Tibial nerve (tissue), 4 donors: ENCODE measurements around the gene ERP27. TPM values are rescaled to one million over a fixed set of nuclear protein-coding genes. Genes with fewer than 3 reads are reported as not detected.

Experiments used
- DNase-seq, 2 donors: peaks; one replicate each; pipeline ENCODE4 v3.0.0-alpha.2; 2019; ENCODE audit warnings: low spot score in 2 of 2
- H3K27ac ChIP-seq, 4 donors: fragments of 200-600 bp; sonication (generic) in 3 of 4; one replicate each; pipeline ENCODE4 v1.5.1; 2017 to 2019; ENCODE audit warnings: mild to moderate bottlenecking in 1 of 4
- H3K27me3 ChIP-seq, 2 donors: fragments of 200-600 bp; sonication (generic) in 1 of 2; one replicate each; pipeline versions ENCODE4 v1.5.1 to v1.6.0; 2017 to 2019
- H3K36me3 ChIP-seq, 3 donors: fragments of 200-600 bp; sonication (generic); one replicate each; pipeline ENCODE4 v1.5.1; 2018 to 2019
- H3K4me1 ChIP-seq, 4 donors: fragments of 200-600 bp; sonication (generic) in 3 of 4; one replicate each; pipeline ENCODE4 v1.5.1; 2017 to 2019
- H3K4me3 ChIP-seq, 4 donors: fragments of 200-600 bp; sonication (generic) in 3 of 4; one replicate each; pipeline ENCODE4 v1.5.1; 2017 to 2019; ENCODE audit warnings: mild to moderate bottlenecking in 1 of 4, moderate library complexity in 1 of 4
- H3K9me3 ChIP-seq, 4 donors: fragments of 200-600 bp; sonication (generic) in 3 of 4; one replicate each; pipeline ENCODE4 v1.5.1; 2017 to 2019
- EP300 ChIP-seq, 2 donors: sonication (generic); formaldehyde crosslinking; IDR thresholded peaks; one replicate each; pipeline ENCODE4 v1.6.1; 2017; ENCODE audit warnings: antibody characterized with exemption in 2 of 2, mild to moderate bottlenecking in 1 of 2
- POLR2A ChIP-seq, 2 donors: fragments of 450-650 bp; IDR thresholded peaks; one replicate each; pipeline ENCODE4 v1.6.1; 2017; ENCODE audit warnings: antibody characterized with exemption in 2 of 2, mild to moderate bottlenecking in 2 of 2, moderate library complexity in 2 of 2
- WGBS, 2 donors: methylation state at CpG; one replicate each; pipeline ENCODE4 v1.1.5; 2018; 5-methylcytosine and 5-hydroxymethylcytosine counted together
- total RNA-seq, 4 donors: library from RNA; depleted of rRNA; stranded (reverse); fragments of >200 nt; gene quantifications; one replicate each; pipeline ENCODE4 v1.1.0, GENCODE V29; 2016
- TF ChIP-seq, protein P1 (sequence below), 5 experiments: fragments of 200-600 bp in 3 of 5; fragments of 450-650 bp in 2 of 5; sonication (generic) in 3 of 5; IDR thresholded peaks; one replicate each; pipeline ENCODE4 v1.5.1; 2016 to 2019; ENCODE audit warnings: antibody characterized with exemption in 5 of 5, mild to moderate bottlenecking in 3 of 5, moderate library complexity in 2 of 5

The ERP27 gene
- total RNA-seq, 4 donors from 2014 or later: not detected

DNA sequence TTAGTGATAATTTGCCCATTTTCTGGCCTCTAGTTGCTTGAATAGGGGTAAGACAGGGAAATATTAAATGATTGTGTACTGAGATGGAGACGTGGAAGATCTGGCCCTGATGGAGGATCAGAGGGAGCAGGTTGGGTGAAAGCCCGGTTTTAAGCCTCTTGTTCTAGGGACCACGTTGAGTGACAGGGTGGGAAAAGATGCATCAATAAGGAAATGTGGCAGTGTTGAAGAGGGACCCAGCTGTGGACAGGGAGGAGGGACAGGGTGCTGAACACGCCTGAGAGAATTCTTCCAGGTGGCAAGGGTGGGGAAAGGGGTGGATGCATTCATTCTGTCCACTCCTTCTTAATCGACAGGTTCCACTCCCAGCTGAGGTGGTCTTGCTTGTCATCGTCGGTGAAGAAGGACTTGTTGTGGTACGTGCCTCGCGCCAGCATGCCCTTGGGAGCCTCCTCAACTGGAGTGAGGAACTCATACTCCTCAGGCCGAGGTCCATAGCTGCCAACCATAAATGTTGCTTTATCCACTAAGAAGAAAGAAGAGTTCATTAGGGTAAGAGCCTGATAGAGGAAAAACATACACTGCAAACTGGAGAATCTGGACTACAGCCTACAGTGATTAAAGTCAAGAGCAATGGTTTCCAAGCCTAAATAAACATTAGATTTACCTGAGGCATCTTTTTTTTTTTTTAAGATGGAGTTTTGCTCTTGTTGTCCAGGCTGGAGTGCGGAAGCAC, 4.0 kb upstream of the ERP27 start:
- TF ChIP-seq, protein P1, sequence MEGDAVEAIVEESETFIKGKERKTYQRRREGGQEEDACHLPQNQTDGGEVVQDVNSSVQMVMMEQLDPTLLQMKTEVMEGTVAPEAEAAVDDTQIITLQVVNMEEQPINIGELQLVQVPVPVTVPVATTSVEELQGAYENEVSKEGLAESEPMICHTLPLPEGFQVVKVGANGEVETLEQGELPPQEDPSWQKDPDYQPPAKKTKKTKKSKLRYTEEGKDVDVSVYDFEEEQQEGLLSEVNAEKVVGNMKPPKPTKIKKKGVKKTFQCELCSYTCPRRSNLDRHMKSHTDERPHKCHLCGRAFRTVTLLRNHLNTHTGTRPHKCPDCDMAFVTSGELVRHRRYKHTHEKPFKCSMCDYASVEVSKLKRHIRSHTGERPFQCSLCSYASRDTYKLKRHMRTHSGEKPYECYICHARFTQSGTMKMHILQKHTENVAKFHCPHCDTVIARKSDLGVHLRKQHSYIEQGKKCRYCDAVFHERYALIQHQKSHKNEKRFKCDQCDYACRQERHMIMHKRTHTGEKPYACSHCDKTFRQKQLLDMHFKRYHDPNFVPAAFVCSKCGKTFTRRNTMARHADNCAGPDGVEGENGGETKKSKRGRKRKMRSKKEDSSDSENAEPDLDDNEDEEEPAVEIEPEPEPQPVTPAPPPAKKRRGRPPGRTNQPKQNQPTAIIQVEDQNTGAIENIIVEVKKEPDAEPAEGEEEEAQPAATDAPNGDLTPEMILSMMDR (IDR thresholded peaks at IDR 0.05): no peak
- no peak for TF ChIP-seq POLR2A (IDR thresholded peaks at IDR 0.05)
- TF ChIP-seq EP300 (IDR thresholded peaks at IDR 0.05): no peak
- Histone ChIP-seq H3K27ac (no peak overlapping the region), H3K27me3 (no peaks in the 10 kb centered on the region), H3K9me3 (no peaks in the 10 kb centered on the region), H3K4me3 (no peak overlapping the region), H3K36me3 (peaks cover 0 to 3% (median 0%) of the 10 kb centered on the region in 3 donors), H3K4me1 (peaks cover 0 to 19% (median 2%) of the 10 kb centered on the region in 4 donors)
- WGBS, 2 donors: 88 to 89% methylated on average over 12 of the region's 12 CpGs
- no peak for DNase-seq

DNA sequence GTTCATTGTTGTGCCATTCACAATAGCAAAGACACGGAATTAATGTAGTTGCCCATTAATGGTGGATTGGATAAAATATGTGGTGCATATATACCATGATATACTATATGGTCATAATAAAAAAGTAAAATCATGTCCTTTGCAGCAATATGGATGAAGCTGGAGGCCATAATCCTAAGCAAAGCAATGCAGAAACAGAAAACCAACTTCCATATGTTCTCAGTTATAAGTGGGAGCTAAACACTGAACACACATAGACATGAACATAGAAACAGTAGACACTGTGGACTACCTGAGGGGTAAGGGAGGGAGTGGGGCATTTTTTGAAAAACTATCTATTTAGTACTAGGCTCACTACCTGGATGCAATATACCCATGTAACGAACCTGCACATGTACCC, 3.0 kb upstream of the ERP27 start:
- WGBS, 2 donors: 95 to 98% methylated on average over 2 of the region's 2 CpGs
- TF ChIP-seq EP300 (IDR thresholded peaks at IDR 0.05) (no peak), POLR2A (IDR thresholded peaks at IDR 0.05) (no peak)
- TF ChIP-seq, protein P1 (IDR thresholded peaks at IDR 0.05): no peak
- no peak for DNase-seq

DNA sequence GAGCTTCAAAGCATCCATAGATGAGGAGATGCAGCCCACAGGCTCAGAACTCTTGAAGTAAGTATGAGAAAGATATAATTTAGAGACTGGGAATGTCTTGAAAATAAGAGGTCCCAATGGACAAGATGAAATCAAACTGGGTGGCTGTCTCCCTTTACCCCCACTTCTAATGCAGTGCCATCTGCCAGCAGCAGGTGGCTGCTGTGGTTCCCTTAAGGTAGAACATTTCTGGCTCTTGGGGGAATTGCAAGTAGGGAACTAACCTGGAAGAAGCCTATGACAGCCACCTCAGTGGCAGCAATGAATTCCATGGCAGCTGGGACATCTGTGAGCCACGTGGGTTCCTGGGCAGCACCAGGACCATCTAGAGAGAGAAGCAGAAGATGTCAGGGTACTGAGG, 648 bp downstream of the ERP27 start:
- Histone ChIP-seq H3K4me1 (no peaks in the 10 kb centered on the region), H3K9me3 (no peaks in the 10 kb centered on the region), H3K36me3 (peaks cover 0 to 3% (median 0%) of the 10 kb centered on the region in 3 donors), H3K4me3 (no peak overlapping the region), H3K27ac (no peak overlapping the region), H3K27me3 (no peaks in the 10 kb centered on the region)
- no peak for TF ChIP-seq EP300 (IDR thresholded peaks at IDR 0.05)
- no peak for TF ChIP-seq POLR2A (IDR thresholded peaks at IDR 0.05)
- TF ChIP-seq, protein P1 (IDR thresholded peaks at IDR 0.05): no peak
- 65 to 69% methylated on average over 1 of the region's 1 CpG for WGBS, 2 donors
- DNase-seq: no peak

More for the DNA sequence above, 3.0 kb upstream of the ERP27 start:
- Histone ChIP-seq H3K27me3 (no peaks in the 10 kb centered on the region), H3K4me3 (no peak overlapping the region), H3K9me3 (no peaks in the 10 kb centered on the region), H3K36me3 (peaks cover 0 to 3% (median 0%) of the 10 kb centered on the region in 3 donors), H3K27ac (no peak overlapping the region), H3K4me1 (peaks cover 0 to 13% (median under 1%) of the 10 kb centered on the region in 4 donors)

DNA sequence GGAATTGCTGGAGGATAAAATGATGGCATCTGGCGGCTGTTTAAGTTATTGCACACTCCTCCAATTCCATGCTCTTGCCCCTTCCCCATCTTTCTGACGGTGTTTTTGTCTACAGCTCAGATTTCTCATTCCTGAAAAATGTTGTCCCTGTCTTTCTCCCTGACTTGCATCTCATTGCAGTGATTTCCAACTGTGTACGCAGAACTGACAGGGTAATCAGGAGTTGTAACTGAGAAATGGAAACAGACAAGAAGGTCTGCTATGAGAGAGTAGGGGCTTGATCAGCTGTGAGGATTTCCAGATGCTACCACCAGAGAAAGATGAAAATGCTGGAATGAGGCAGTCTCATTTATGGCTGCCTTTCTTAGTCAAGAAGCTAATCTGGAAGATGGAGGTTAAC, 1.3 kb downstream of the ERP27 start:
- Histone ChIP-seq H3K4me1 (no peaks in the 10 kb centered on the region), H3K36me3 (no peaks in the 10 kb centered on the region), H3K4me3 (no peak overlapping the region), H3K27me3 (no peaks in the 10 kb centered on the region), H3K9me3 (no peaks in the 10 kb centered on the region), H3K27ac (no peak overlapping the region)
- TF ChIP-seq, protein P1 (IDR thresholded peaks at IDR 0.05): no peak
- TF ChIP-seq POLR2A (IDR thresholded peaks at IDR 0.05): no peak
- TF ChIP-seq EP300 (IDR thresholded peaks at IDR 0.05): no peak
- no peak for DNase-seq
- WGBS, 2 donors: 84 to 85% methylated on average over 3 of the region's 3 CpGs

DNA sequence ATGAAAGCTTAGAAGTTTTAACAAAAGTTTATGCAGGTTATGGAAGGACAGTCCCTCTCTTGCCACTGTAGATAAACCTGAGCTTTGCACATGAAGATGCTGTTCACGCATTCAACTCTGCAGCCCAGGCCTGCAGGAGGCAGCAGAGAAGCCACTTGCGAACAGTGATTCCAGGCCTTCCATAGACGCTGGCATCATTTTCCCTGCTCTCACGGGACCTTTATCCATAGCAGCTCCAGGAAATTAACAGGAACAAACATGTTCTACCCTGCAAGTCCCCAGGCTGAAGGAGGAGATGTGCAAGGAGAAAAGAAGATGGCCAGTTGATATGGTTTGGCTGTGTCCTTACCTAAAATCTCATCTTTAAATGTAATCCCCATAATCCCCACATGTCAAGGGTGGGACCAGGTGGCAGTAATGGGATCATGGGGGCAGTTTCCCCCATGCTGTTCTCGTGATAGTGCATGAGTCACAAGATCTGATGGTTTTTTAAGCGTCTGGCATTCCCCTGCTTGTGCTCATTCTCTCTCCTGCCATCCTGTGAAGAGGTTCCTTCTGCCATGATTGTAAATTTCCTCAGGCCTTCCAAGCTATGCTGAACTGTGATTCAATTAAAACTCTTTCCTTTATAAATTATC, 2.0 kb downstream of the ERP27 start:
- no peak for DNase-seq

More for the DNA sequence above, 2.0 kb downstream of the ERP27 start:
- Histone ChIP-seq H3K4me3 (no peak overlapping the region), H3K9me3 (no peaks in the 10 kb centered on the region), H3K27me3 (no peaks in the 10 kb centered on the region), H3K27ac (no peak overlapping the region), H3K36me3 (no peaks in the 10 kb centered on the region), H3K4me1 (no peaks in the 10 kb centered on the region)
- WGBS, 2 donors: 84 to 90% methylated on average over 6 of the region's 6 CpGs
- TF ChIP-seq, protein P1 (IDR thresholded peaks at IDR 0.05): no peak
- no peak for TF ChIP-seq POLR2A (IDR thresholded peaks at IDR 0.05)
- no peak for TF ChIP-seq EP300 (IDR thresholded peaks at IDR 0.05)
